ENCODE measurements around the gene SMIM10. TPM values are rescaled to one million over a fixed set of nuclear protein-coding genes. Genes with fewer than 3 reads are reported as not detected.
"Not testable (repeated sequence)": the region's sequence is repeated elsewhere in the genome, so short reads cannot be mapped to it uniquely, and the experiment has no call there.

Gene SMIM10
- total RNA-seq = 1 to 10 TPM; 1.0 to 5.9 TPM

- intact Hi-C loops (cut with DNase I) = no loop called here
- Histone ChIP-seq H3K9me3 (no peaks in the 10 kb centered on the region), H3K4me1 (no peaks in the 10 kb centered on the region), H3K36me3 (replicated peaks in 1 of 2; ENCODE audit: insufficient read depth in 1 of 2, low read depth in 2 of 2) (no peaks in the 10 kb centered on the region), H3K27me3 (no peaks in the 10 kb centered on the region), H3K27ac (peak within 1 kb of the TSS in 2 of 4 donors; percentile 18 to 25), H3K4me3 (no peak within 1 kb of the TSS)
- TF ChIP-seq, protein P1, sequence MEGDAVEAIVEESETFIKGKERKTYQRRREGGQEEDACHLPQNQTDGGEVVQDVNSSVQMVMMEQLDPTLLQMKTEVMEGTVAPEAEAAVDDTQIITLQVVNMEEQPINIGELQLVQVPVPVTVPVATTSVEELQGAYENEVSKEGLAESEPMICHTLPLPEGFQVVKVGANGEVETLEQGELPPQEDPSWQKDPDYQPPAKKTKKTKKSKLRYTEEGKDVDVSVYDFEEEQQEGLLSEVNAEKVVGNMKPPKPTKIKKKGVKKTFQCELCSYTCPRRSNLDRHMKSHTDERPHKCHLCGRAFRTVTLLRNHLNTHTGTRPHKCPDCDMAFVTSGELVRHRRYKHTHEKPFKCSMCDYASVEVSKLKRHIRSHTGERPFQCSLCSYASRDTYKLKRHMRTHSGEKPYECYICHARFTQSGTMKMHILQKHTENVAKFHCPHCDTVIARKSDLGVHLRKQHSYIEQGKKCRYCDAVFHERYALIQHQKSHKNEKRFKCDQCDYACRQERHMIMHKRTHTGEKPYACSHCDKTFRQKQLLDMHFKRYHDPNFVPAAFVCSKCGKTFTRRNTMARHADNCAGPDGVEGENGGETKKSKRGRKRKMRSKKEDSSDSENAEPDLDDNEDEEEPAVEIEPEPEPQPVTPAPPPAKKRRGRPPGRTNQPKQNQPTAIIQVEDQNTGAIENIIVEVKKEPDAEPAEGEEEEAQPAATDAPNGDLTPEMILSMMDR (IDR thresholded peaks at IDR 0.05) = no peak
- TF ChIP-seq POLR2A (IDR thresholded peaks at IDR 0.05) = no peak
- ATAC-seq = peak; percentile 80
- 6 to 12% methylated on average over 12 to 28 of the region's 45 CpGs for WGBS, 2 donors
- peak; percentile 52 to 62 (median 55) for DNase-seq
These were observed at the start of gene SMIM10 for GRCh38 chrX:134990801-134991481. Gene SMIM10 (plus strand): TSS chrX:134990991. CDS start chrX:134991096, 105 bp downstream.

GRCh38 chrX:134946364-134946763, 44.4 kb upstream of the SMIM10 start:
- H3K27ac ChIP-seq; ATAC-seq; H3K36me3 ChIP-seq (replicated peaks in 1 of 2; ENCODE audit: insufficient read depth in 1 of 2, low read depth in 2 of 2); intact Hi-C loops (cut with DNase I); H3K27me3 ChIP-seq; H3K4me3 ChIP-seq; H3K9me3 ChIP-seq; DNase-seq; H3K4me1 ChIP-seq: not testable (repeated sequence)
- 86 to 96% methylated on average over 5 to 6 of the region's 6 CpGs for WGBS, 2 donors

GRCh38 chrX:134948333-134949241, 42.2 kb upstream of the SMIM10 start:
- DNase-seq (no peak), ATAC-seq (peak; percentile 48)
- H3K27me3 ChIP-seq = no peaks in the 10 kb centered on the region
- TF ChIP-seq, protein P1 (IDR thresholded peaks at IDR 0.05) = no peak
- TF ChIP-seq POLR2A (IDR thresholded peaks at IDR 0.05) = no peak
- WGBS, 2 donors = 28 to 38% methylated on average over 3 of the region's 3 CpGs
- no peaks in the 10 kb centered on the region for H3K36me3 ChIP-seq (replicated peaks in 1 of 2; ENCODE audit: insufficient read depth in 1 of 2, low read depth in 2 of 2)
- H3K4me1 ChIP-seq = no peaks in the 10 kb centered on the region
- intact Hi-C loops (cut with DNase I) = no loop called here
- no peaks in the 10 kb centered on the region for H3K9me3 ChIP-seq
- H3K27ac ChIP-seq = no peak overlapping the region
- H3K4me3 ChIP-seq = no peak overlapping the region

- no peak overlapping the region for H3K4me3 ChIP-seq
- H3K9me3 ChIP-seq = no peaks in the 10 kb centered on the region
- H3K27me3 ChIP-seq = no peaks in the 10 kb centered on the region
- no peak overlapping the region for H3K27ac ChIP-seq
- WGBS, 2 donors = 56 to 64% methylated on average over 3 of the region's 3 CpGs
- no peaks in the 10 kb centered on the region for H3K4me1 ChIP-seq
- ATAC-seq = no peak
- intact Hi-C loops (cut with DNase I) = no loop called here
- DNase-seq = no peak
- no peaks in the 10 kb centered on the region for H3K36me3 ChIP-seq (replicated peaks in 1 of 2; ENCODE audit: insufficient read depth in 1 of 2, low read depth in 2 of 2)
- TF ChIP-seq, protein P1 (IDR thresholded peaks at IDR 0.05) = no peak
- no peak for TF ChIP-seq POLR2A (IDR thresholded peaks at IDR 0.05)
These were observed 41.5 kb upstream of the SMIM10 start for GRCh38 chrX:134949271-134949670.

GRCh38 chrX:134957836-134958235, 33.0 kb upstream of the SMIM10 start:
- WGBS, 2 donors = 86 to 90% methylated on average over 1 of the region's 1 CpG
- ATAC-seq = no peak
- no peaks in the 10 kb centered on the region for H3K4me1 ChIP-seq

DNA sequence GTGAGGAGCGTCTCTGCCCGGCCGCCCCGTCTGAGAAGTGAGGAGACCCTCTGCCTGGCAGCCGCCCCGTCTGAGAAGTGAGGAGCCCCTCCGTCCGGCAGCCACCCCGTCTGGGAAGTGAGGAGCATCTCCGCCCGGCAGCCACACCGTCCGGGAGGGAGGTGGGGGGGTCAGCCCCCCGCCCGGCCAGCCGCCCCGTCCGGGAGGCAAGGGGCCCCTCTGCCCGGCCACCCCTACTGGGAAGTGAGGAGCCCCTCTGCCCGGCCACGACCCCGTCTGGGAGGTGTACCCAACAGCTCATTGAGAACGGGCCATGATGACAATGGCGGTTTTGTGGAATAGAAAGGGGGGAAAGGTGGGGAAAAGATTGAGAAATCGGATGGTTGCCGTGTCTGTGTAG, 30.4 kb upstream of the SMIM10 start:
- intact Hi-C loops (cut with DNase I); H3K36me3 ChIP-seq (replicated peaks in 1 of 2; ENCODE audit: insufficient read depth in 1 of 2, low read depth in 2 of 2); H3K9me3 ChIP-seq; H3K4me1 ChIP-seq; H3K4me3 ChIP-seq; H3K27me3 ChIP-seq; DNase-seq; ATAC-seq; H3K27ac ChIP-seq: not testable (repeated sequence)
- WGBS, 2 donors = 80% methylated on average over 2 of the region's 26 CpGs; no CpG with 5 or more reads in 1 of the 2 donors

More at GRCh38 chrX:134957836-134958235, 33.0 kb upstream of the SMIM10 start:
- intact Hi-C loops (cut with DNase I) = no loop called here
- DNase-seq = no peak
- TF ChIP-seq, protein P1 (IDR thresholded peaks at IDR 0.05) = no peak
- no peak for TF ChIP-seq POLR2A (IDR thresholded peaks at IDR 0.05)
- Histone ChIP-seq H3K9me3 (no peaks in the 10 kb centered on the region), H3K4me3 (no peak overlapping the region), H3K36me3 (replicated peaks in 1 of 2; ENCODE audit: insufficient read depth in 1 of 2, low read depth in 2 of 2) (no peaks in the 10 kb centered on the region), H3K27ac (no peak overlapping the region), H3K27me3 (no peaks in the 10 kb centered on the region)
